Measurements from ENCODE around the gene TLX1.

The TLX1 gene

DNA sequence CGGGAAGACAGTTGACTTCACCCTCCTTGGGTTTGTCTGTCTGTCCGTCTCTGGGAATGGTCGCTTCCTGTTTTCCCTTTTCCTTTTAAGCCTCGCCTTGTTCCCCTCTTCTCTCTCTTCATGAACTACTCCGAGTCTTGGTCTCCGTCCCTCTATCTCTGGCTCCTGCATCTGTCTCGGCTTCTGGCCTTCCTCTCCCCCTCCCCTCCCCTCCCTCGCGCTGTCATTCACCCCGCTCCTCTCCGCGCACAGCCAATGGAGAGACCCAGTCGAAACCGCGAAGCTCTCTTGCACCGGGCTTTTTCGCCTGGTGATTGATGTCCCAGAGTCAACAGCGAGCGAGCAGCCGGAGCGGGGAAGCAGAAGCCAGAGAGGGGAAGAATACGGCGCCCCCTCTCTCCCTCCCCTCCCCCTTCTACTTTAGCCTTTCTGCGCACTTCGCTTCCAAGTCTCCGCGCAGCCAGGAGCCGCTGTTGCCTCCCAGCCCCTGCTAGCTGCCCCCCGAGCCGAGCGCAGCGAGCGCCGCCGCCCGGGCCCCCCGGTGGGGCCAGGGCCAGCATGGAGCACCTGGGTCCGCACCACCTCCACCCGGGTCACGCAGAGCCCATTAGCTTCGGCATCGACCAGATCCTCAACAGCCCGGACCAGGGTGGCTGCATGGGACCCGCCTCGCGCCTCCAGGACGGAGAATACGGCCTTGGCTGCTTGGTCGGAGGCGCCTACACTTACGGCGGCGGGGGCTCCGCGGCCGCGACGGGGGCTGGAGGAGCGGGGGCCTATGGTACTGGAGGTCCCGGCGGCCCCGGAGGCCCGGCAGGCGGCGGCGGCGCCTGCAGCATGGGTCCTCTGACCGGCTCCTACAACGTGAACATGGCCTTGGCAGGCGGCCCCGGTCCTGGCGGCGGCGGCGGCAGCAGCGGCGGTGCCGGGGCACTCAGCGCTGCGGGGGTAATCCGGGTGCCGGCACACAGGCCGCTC lies at the start of gene TLX1:
Gene TLX1, plus strand, starts transcription at position 317 of the 978 bp plus-strand sequence. Its CDS starts 242 bp downstream, at position 559.
- DNase-seq: no peak

DNA sequence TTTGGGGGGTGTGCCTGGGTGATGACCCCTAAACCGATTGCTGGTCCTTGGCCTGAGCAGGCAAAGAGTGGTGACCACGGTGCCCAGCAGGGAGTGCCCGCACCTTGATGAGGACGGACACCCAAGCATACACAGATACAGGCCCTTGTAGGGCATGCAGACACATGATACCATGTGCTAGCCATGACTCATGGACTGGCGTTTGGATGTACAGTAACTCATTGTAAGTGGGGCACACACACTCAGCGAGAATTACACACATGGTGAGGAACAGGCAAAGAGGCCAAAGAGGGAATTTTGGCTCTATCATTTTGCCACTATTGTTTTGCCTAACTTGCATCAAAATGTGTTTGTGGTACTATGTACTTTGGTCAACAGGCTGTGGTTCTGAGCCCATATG lies 45.3 kb upstream of the TLX1 start:
- DNase-seq: no peak

DNA sequence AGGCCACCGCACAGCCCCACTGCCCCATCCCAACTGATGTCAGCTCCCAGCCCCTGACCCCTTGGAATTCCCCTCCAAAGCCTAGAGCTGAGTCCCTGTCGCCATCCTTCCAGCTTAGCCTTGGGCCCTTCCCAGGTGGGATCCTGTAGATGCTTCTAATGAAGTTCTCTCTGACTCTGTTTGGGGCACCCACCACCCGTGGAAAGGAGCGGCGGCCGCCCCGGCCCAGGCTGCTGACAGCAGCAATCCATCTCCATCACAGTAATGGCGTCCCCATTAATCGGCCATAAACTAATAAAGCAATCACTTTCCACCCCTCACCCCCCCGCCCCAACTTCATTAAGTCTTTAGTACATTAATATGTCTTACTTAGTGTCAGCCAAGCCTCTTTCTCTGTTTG lies 43.7 kb upstream of the TLX1 start:
- no peak for DNase-seq

DNA sequence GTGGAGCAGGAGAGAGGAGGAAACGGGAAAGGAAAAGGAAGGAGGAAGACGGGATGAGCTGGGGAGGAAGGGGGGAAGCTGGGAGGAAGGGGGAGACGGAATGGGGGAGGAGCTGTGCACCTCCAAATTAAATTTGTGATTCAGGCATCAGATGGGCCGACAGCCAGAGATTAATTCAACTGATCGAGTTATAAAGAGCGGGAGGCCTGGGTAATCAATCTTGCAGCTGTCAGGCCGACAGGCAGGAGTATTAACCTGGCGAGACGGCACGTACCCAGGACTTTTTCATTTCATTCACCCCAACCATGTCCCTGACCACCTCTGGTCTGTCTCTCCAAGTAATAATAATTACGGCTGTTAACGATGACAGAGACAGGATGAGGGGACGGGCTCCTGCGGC lies 43.1 kb upstream of the TLX1 start:
- DNase-seq: no peak

DNA sequence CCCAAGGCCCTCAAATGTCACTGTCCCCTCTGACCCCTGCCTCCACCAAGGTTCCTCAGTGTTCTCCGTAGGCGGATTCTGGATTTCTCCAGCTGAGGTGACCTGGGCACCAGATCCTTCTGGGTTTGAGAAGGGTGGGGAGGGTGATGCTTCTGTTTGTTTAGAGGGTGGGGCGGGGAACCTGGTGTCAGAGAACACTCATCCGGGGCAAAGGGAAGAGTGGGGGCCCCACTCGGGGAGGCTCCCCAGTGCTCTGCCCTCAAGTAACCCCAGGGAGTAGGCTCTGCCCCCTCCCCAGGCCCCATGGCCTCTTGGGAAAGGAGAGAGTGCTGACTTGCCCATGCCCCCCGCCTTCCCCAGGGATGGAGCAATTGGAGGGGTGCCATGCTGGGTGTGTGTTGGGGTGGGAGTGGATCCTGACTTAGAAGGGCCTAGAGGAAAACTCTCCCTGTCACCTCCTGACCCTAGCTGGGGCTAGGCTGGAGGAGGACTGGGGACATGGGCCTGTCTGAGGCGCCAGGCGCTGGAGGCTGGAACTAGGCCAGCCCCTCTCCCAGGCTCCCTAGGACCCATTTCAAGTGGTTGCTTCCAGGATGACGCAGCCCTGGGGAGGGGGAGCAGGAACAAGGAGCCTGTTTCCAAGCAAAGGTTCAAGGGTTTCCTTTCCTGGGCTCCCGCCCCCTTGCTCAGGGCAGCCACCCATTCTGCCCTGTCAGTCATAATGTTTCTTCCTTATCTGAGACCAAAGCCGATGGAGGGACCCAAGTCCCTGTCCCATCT lies 41.4 kb upstream of the TLX1 start:
- no peak for DNase-seq

DNA sequence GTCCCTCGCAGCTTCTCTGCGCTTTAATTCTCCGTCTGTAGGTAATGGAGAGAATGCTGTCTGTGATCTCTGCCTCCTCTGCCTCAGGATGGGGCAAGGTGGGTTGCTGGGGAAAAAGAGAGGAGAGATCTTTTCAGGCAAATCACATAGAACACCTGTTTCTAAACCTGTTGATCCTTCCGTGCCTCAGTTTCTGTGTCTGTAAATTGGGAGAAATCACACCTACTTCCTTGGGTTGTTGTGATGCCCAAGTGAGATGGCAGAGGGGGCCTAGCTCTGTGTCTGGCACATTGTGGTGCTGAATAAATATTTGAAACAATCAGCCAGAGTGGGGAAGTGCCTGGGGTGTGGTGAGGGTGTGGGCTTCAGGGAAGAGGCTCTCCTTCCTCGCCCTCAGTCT lies 40.5 kb upstream of the TLX1 start:
- DNase-seq: no peak

DNA sequence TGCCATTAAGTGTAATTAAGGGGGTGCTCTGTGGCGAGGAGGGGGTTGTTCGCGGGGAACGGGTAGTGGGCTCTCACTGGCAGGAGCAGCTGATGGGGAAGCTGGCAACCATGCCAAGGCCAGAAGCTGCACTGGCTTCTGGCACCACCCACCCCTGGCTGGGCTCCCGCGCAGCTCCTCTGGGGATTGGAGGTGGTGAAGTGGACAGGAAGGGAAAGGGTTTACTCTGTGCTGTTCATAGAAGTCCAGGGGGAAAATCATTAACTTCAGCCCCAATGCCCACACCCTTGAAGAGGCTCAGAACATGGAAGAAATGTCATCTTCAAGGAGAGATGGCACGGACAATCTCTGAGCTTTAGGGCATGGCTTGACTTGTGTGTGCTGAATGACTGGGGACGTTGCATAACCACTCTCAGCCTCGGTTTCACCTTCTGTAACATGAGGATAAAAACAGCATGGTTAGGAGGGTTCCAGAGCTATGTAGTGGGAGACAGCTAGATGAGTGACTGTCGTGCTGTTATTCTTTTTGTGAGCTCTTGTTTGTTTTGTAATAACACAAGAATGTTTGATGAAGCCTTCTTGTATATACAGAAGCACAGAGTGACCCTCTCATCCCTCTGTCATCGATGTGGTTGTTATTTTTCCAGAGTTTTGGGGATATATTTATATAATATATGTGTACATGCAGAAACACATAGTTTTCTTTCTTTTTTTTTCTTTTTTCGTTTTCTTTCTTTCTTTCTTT lies 39.4 kb upstream of the TLX1 start:
- DNase-seq: no peak

DNA sequence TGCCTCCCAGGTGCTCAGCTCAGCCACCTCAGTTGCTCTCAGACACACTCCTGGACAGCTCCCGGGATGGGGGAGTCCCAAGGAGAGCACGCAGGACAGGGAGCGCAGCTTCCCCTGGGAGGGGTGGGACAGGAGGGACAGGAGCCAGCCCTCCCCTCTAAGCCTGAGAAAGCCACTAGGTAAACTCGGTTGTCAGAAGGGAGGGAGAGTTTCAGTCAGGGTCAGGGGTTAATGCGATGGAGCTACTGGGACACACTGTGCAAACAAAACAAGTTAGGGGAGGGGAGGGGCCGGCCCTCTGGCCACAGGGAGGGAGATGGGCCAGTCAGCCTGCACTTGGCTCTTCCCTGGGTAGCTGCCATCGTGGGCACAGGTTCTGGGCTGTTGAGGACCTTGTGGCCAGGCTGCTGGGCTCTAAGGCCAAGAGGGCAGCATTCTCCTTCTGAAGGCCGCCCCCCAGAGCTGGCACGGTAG lies 38.2 kb upstream of the TLX1 start:
- DNase-seq: no peak

DNA sequence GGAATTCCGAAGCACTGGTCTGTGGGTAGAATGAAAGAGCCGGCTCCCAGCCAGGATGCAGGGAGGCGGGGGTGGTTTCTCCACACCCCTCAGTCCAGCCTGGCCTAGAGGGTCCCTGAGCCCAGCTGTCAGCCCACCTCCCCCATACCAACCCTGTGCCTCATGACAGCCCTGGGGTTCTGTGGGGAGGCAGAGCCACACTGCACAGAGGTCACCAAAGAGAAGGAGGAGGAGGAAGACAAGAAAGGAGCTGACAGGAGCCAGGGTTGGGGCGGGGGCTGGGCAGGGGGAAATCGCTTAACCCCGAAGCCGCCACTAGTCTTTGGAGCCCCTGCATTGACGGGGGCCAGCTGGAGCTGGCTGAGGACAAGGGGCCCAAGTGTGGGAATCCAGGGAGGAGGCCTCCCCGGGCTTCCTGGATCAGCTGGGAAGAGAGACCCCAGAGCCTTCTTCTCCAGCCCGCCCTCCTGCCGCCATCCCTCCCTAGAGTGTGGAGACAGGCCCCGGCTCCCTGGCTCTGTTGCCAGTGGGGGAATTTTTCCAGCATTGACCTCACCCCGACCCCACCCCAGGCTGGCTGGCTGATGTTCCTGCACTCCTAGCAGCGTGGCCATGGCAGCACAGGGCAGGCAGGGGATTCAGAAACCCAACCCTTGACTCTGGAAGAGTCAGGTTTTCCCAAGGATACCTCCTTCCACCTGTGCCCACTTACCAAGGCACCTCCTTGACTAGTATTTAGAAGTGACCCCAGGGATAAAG lies 36.8 kb upstream of the TLX1 start:
- no peak for DNase-seq

DNA sequence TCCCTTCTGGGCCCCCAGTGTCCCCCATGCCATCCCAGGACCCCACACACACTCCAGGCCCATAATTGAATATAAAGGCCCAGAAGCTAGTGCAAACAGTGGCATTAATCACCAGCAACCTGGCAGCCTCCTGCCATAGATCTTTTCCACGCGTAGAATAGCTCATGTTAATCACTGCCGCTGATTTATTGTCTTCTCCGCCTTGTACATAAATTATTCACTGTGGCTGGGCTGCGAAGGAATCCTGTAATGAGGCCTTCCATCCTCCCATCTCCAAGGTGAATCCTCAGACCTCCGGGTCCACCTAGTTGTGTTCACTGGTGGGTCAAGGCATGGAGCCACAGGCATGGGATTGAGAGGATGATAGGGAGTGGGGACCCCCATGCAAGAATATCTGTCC lies 36.1 kb upstream of the TLX1 start:
- DNase-seq: no peak

DNA sequence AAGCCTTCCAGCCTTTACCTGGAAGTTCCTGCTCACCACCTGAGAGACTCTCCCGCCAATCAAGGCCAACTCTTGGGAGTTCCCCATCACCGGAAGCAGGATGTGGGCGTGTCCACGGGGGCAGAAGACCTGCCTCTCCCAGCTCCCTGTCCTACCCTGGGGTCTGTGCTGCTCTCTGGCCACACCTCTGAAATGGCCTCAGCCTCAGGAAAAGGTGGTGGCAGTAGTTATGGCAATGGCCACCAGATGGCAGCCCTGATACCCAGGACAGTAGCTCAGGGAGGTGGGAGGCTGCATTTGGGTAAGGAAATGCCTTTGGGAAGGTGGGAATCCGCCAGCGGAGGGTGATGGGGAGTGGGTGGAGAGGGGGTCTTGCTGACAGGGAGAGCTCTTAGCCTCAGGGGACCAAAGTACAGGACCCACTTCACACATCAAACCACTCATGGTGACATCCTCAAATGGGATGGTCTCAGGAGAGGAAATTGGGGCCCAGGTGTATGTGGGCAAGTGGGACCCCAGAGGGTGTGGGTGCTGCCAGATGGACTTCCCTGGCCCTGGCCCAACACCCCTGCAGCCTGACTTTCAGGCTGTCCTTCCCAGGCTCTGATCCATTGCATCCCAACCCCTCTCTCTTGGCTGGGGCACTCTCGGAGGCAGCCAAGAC lies 35.4 kb upstream of the TLX1 start:
- DNase-seq: peak; percentile 68 to 71

DNA sequence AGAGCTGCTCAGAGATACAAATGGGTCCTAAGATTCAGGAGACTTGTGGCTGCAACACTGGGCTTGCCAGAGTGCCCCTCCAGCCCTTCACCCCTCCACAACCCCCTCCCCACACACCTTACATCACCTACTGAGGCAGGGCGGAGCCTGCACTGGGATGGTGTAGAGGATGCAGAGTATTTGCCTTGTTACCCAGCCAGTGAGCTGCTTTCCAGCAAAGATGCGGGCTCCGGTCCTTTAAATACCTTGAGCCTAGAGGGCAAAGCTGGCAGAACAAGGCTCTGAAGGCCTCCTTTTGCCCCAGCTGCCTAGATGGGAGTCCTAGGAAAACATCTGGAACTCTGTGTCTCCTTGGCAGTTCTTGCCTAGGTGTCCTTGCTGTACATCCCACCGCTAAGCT lies 34.7 kb upstream of the TLX1 start:
- no peak for DNase-seq

DNA sequence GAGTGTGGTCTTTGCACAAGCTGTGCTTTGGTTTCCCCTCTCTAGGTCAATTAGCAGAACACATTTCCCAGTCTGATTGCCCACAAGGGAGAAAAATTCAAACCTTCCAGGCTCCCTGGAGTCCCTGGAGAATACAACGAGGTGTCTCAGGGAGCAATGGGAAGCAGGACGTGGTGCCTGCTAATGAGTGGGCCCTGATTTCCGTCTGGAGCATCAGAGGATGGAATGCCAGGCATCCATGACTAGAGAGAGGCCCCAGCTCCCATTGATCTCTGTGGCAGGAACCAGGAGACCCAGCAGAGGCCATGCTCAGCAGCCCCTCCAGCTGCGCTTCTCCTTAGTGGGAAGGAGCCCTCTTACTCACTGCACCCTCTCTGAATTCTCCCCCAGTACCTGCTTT lies 33.2 kb upstream of the TLX1 start:
- DNase-seq: no peak

DNA sequence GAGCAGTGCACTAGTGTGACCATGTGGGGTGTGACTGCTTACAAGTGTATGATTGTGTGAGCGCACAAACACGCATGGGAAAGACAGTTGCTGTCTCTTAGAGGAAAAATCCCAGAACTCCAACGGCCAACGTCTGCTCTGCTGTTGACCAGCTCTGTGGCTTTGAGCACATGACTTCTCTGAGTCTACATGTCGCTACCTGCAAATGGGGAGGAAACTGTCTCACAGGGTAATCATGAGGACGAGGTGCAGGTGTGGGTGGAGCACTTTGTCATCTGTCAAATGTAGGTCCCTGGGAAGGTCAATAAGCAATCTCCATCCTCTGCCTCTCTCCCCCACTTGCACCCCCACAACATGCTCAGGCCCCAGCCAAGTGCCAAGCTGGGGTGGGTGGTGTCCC lies 31.2 kb upstream of the TLX1 start:
- DNase-seq: no peak

DNA sequence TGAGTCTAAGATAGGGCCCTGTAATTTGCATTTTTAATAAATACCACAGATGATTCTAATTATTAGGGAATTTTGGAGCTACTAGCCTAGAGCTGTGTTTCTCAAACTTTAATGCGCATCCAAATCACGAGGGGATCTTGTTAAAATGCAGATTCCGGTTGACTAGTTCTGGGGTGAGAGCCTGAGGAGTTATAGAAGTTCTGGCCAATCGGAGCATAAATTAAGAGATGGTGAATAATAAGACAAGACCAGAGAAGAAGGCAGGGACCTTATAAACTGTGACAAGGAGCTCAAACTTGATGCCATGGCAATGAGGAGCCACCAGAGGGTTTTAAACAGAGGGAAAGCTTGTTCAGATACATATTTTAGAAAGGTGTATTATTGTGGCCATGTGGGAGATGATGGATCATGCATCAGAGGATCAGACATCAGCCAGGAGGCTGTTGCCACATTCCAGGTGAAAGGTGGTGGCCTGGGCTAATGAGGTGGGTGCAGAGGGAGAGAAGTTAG lies 29.7 kb upstream of the TLX1 start:
- DNase-seq: no peak

DNA sequence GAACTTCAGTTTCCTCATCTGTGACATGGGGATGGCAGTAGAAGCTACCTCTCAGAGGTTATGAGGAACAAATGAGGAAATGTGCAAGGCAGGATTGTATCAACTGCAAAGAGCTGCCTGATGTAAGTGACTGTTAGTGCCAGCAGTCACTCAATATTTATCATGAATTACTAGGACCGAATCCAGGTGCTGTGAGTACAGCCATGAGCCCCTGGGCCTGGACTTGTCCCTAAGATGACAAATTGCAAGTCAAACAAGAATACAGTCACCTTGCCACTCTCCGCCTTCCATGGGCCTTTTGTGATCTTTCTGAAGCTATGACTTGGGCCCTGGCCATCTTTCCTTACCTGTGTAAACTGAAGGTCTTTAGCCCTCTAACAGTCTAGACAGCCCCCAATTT lies 27.7 kb upstream of the TLX1 start:
- no peak for DNase-seq

DNA sequence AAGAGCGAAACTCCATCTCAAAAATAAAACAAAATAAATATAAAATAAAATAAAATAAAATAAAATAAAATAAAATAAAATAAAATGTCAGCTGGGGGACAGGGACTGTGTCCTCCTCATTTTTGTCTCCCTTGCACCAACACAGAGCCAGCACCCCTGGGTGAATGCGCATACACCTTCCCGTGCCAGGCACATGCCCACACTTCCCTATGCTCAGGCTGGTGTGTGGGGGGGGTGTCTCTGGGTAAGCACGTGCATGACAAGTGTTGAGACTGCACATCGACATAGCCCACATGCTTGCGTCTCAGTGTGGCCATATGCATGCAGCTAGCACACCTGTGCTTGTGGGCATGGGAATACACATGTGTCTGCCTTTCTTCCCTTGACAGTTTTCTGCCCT lies 24.7 kb upstream of the TLX1 start:
- no peak for DNase-seq

DNA sequence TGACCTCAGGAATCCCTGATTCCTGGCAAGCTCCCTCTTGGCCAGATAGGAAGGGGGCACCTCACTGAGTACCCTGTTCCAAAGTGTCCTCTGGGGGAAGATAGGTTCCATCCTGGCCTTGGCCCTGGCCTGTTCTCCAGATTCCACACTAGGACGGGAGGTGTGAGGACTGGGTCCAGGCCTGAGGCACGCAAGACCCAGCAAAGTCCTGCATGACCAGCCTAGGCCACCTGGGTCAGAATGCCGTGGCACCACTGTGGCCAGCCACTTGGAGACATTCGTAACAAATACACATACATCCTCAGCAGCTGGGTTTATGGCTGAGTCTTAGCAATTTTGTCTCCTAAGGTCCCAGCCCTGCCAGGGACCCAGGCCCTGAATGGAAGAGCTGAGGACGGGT lies 23.3 kb upstream of the TLX1 start:
- DNase-seq: no peak

DNA sequence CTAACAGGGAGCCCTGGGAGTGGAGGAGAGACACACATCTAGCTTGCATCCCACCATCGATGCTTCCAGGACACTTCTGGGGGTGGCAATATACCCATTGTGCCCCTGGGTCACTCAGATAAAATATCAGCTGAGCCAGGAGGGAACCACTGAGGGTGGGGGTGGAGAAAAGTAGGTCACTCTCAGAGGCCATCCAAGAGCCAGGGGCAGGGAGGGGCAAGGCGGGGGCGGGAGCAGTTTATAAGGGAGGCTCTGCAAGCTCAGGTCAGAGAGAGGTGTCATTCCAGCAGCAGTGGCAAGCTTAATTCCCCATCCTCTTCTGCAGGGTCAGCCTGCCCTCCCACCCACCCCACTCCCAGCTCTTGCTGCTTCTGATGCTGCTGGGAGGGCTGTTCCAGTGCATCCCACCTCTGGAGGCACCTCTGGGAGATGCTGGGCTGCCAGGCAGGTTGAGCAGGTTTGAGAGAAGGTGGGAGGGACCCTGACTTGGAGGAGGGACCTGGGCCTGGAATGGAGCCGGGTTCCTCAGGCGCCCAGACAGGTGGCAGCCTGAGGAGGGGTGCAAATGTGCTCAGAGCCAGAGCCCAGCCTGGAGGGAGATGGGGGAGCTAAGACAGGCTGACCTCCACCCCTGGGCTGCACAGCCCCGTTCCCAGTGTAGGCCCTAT lies 20.1 kb upstream of the TLX1 start:
- no peak for DNase-seq

DNA sequence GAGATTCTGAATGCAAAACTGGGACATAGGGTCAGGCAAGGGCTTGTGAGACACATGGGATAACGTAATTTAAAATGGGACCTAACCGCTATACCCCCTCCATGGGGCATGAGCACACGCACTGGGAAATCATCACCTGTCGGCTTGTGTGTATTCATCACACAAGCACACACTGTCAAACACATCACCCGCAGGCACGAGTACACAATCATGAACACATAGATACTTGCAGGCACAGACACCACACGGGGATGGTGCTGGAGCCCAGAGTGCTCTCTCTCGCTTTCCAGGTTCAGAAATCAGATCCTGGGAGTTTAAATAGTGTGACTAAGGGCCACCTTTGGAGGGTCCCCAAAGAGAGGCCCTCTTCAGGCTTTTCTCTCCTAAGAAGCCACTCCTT lies 19.6 kb upstream of the TLX1 start:
- no peak for DNase-seq
